AG04450 (cell line): Measurements from ENCODE around the gene CALM3. TPM values are rescaled to one million over a fixed set of nuclear protein-coding genes. Genes with fewer than 3 reads are reported as not detected.
A peak's percentile ranks its signal among the peaks of the same experiment; 100 is the strongest.
"Not testable (repeated sequence)": the region's sequence is repeated elsewhere in the genome, so short reads cannot be mapped to it uniquely, and the experiment has no call there.

ENCODE experiments used
- CTCF ChIA-PET: fragments of 300-600, 350-600 bp; formaldehyde crosslinking; extraction: SDS; loops from one replicate; lab custom pipeline; 2022; ENCODE audit warnings: antibody characterized with exemption, inconsistent platforms; lab: Charles Lee
- POLR2A ChIA-PET: fragments of 350-600 bp; formaldehyde crosslinking; extraction: SDS; loops from one replicate; lab custom pipeline; 2021; ENCODE audit warnings: antibody characterized with exemption, inconsistent platforms; lab: Yijun Ruan, JAX
- DNase-seq: peaks from one replicate; pipeline ENCODE4 v3.0.0-alpha.2; 2011; ENCODE audit warnings: low read depth, low spot score
- H3K27ac ChIP-seq: one replicate; pipeline ENCODE4 v1.5.1; 2012; ENCODE audit warnings: low read depth, low read length, control low read depth
- H3K27me3 ChIP-seq: one replicate; pipeline ENCODE4 v1.6.0; 2012; ENCODE audit warnings: low read length; ENCODE audit not compliant: control insufficient read depth, insufficient read depth
- H3K4me3 ChIP-seq: 2 replicates; pipeline ENCODE4 v1.5.1; 2011; ENCODE audit warnings: mild to moderate bottlenecking, low read depth, low read length, control low read depth
- H3K9me3 ChIP-seq: 2 replicates; pipeline ENCODE4 v1.5.1; 2012; ENCODE audit warnings: low read length; ENCODE audit not compliant: control insufficient read depth, insufficient read depth
- CTCF ChIP-seq: IDR thresholded peaks from 2 replicates; pipeline ENCODE4 v1.5.1; 2011; ENCODE audit warnings: low read depth, low read length, control low read depth, inconsistent platforms
- polyA plus RNA-seq: library from polyadenylated mRNA; depleted of rRNA; stranded (reverse); fragments of >200 nt; gene quantifications from 2 replicates; pipeline ENCODE4 v1.2.3, GENCODE V29; 2011

CALM3 gene
- polyA plus RNA-seq, 1 experiment: 744 TPM

- ChIA-PET POLR2A (interaction anchor here (0.5 kb wide), 1 partner anchor 11 kb away, joined by 9 read pairs; no protein-coding TSS in a partner anchor), CTCF (interaction anchor here (1.1 to 1.5 kb wide), 3 partner anchors 9 to 36 kb away, joined by 5 read pairs; partner anchors contain the start of gene DACT3)
- no peaks in the 10 kb centered on the region; the same call in 1 of the 2 replicates for H3K9me3 ChIP-seq
These were observed 24.6 kb downstream of the CALM3 start for GRCh38 chr19:46625731-46626130.

GRCh38 chr19:46626446-46626845, 25.3 kb downstream of the CALM3 start:
- no peak for TF ChIP-seq CTCF
- Histone ChIP-seq H3K9me3 (no peaks in the 10 kb centered on the region; the same call in 1 of the 2 replicates), H3K27ac (no peak overlapping the region), H3K4me3 (no peak overlapping the region), H3K27me3 (no peaks in the 10 kb centered on the region)
- ChIA-PET POLR2A (interaction anchor here (0.5 to 1.2 kb wide), 2 partner anchors 10 to 162 kb away, joined by 3 to 9 read pairs; partner anchors contain the start of gene SLC1A5), CTCF (interaction anchor here (1.2 kb wide), 1 partner anchor 10 kb away, joined by 5 read pairs; no protein-coding TSS in a partner anchor)
- no peak for DNase-seq

More at GRCh38 chr19:46625731-46626130, 24.6 kb downstream of the CALM3 start:
- H3K27ac ChIP-seq: peak overlapping the region; percentile 83
- no peak for TF ChIP-seq CTCF
- DNase-seq: no peak
- no peaks in the 10 kb centered on the region for H3K27me3 ChIP-seq
- no peak overlapping the region for H3K4me3 ChIP-seq

GRCh38 chr19:46628970-46629369, 27.8 kb downstream of the CALM3 start:
- POLR2A ChIA-PET: interaction anchor here (0.9 to 1.3 kb wide), 2 partner anchors 12 to 32 kb away, joined by 3 read pairs; partner anchors contain the start of gene DACT3
- H3K27ac ChIP-seq, H3K4me3 ChIP-seq, H3K9me3 ChIP-seq, H3K27me3 ChIP-seq, DNase-seq: not testable (repeated sequence)
- CTCF ChIA-PET: interaction anchor here (0.7 to 2.0 kb wide), 2 partner anchors 32 to 33 kb away, joined by 5 to 7 read pairs; partner anchors contain the start of gene DACT3

- Histone ChIP-seq H3K4me3 (no peak overlapping the region), H3K9me3 (peaks cover 4% of the 10 kb centered on the region; the same call in 1 of the 2 replicates), H3K27me3 (no peaks in the 10 kb centered on the region), H3K27ac (no peak overlapping the region)
- ChIA-PET CTCF (interaction anchor here (2.0 kb wide), 1 partner anchor 33 kb away, joined by 7 read pairs; no protein-coding TSS in a partner anchor), POLR2A (no interaction called here)
- TF ChIP-seq CTCF: no peak
- no peak for DNase-seq
These were observed 28.5 kb downstream of the CALM3 start for GRCh38 chr19:46629546-46630025.

GRCh38 chr19:46630586-46631205, 29.6 kb downstream of the CALM3 start:
- ChIA-PET CTCF (interaction anchor here (1.0 to 2.6 kb wide), 4 partner anchors 14 to 31 kb away, joined by 3 to 14 read pairs (median 8); partner anchors contain the start of gene DACT3), POLR2A (interaction anchor here (0.8 to 1.4 kb wide), 2 partner anchors 14 to 31 kb away, joined by 4 to 6 read pairs; partner anchors contain the start of gene DACT3)
- no peak for DNase-seq
- Histone ChIP-seq H3K4me3 (no peak overlapping the region), H3K27ac (no peak overlapping the region), H3K9me3 (peaks cover 4% of the 10 kb centered on the region; the same call in 1 of the 2 replicates), H3K27me3 (peaks cover 6% of the 10 kb centered on the region)
- no peak for TF ChIP-seq CTCF
